HG02798 (cell line): ENCODE data around the gene DOCK9.
"Not testable (repeated sequence)": the region's sequence is repeated elsewhere in the genome, so short reads cannot be mapped to it uniquely, and the experiment has no call there.

Experiments used
- ATAC-seq: cut with Tn5 transposase; IDR thresholded peaks from one replicate; pipeline ENCODE4 v1.9.1; 2021; ENCODE audit warnings: mild to moderate bottlenecking; ENCODE audit not compliant: unreplicated experiment, poor library complexity

Gene DOCK9

GRCh38 chr13:98761126-98761985, 216.5 kb downstream of the DOCK9 start:
- ATAC-seq: peak; percentile 92

DNA sequence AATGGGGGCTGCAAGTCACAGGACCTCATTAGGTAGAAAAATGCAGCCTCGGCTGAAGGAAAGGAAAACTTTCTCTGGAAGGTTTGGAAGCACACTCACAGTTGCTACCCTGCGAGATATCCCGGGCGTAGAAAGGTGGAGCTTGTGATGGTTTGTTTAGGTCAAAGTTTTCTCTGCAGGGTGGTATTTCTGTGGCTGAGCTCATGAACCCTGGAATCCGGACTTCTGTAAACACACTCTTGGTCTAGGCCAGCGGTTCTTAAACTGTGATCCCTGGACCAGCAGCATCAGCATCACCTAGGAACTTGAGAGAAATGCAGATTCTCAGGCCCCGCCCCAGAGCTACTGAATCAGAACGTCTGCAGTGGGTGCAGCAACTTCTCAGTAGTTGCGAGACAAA, 222.1 kb downstream of the DOCK9 start:
- ATAC-seq: no peak

DNA sequence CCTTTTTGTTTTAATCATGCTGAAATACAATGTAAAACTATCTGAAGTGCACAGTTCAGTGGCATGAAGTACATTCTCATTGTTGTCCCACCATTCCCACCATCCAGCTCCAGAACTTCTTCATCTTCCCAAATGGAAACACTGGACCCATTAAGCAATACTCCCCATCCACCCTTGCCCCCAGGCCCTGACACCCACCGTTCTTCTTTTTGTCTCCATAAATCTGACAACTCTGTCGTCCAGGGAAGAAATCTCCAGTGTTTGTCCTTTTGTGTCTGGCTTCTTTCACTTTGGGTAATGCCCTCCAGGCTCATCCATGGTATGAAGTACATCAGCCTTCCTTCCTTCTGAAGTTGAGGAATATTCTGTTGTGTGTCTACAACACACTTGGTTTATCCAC, 222.7 kb downstream of the DOCK9 start:
- ATAC-seq: no peak

- not testable (repeated sequence) for ATAC-seq
Observed at GRCh38 chr13:98754468-98754867, 223.4 kb downstream of the DOCK9 start.

GRCh38 chr13:98752467-98753290, 225.2 kb downstream of the DOCK9 start, which contains the start of gene SLC15A1:
SLC15A1 (minus strand) TSS chr13:98752672; CDS start chr13:98752598, 74 bp downstream.
- no peak for ATAC-seq

DNA sequence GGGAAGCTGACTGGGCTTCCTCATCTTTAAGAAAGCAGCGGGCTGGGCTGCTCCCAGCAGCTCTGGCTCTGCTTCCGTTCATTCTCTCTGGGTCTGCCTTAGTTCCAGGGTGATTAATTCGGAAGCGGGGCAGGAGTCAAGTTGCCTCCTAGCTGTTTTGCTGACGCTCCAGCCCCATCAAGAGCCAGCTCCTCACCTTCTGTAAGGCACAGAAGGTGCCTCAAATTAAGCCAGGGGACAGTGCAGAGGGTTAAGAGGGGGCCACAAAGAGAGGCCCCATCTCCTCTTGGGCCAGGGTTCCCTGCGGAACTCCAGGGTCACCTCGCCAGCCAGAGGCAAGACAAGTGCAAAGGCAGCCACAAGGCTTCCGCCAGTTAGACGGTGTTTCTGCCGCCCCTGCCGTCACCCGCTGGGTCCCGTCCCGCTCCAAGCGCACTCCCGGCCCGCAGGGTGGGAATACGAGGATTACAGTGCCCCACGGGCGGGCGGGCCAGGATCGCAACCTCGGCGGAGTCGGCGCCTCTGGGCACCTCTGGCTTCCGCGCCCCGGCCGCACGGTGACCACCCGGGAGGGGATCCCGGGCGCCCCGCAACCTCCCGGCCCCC, 225.9 kb downstream of the DOCK9 start:
- ATAC-seq: no peak

DNA sequence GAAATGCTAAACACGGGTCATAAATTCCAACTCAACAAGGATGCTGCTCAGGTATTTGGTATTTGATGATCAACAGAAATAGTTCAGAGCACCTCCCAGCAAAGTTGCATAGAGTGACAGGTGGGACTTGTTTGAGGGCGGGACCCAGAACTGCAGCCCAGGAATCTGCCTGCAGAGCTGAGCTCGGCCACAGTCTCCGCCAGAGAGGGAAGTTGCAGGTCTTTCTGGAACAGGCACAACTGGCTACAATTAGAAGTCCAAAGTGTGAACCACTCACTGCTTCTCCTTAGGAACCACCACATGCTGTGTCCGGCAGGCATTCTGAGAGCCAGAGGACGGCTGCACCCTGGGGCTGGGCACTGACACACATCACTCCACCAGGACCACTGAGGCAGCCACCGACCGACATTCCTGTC, 226.5 kb downstream of the DOCK9 start:
- no peak for ATAC-seq

DNA sequence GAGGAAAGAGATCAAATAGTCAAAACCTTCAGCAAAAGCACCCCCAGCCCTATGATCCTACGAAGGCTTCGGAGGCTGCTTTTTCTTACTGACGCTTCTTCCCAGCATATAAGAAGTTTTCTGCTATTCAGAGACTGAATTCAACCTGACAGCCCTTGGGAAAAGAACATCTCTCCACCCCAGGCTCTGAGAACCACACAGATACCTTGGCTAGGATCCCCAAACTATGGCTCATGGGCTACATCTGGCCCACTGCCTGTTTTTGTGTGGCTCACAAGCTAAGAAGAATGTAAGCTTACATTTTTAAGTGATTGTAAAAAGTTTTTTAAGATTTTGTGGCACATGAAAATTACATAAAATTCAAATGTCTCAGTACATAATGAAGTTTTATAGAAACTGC, 228.4 kb downstream of the DOCK9 start:
- ATAC-seq: no peak

GRCh38 chr13:98746968-98747367, 230.9 kb downstream of the DOCK9 start:
- no peak for ATAC-seq
